Fibroblast of skin of left quadriceps (primary cell): Measurements from ENCODE around the gene OPHN1.
"Not testable (repeated sequence)": the region's sequence is repeated elsewhere in the genome, so short reads cannot be mapped to it uniquely, and the experiment has no call there.

Experiments
- DNase-seq, 2 experiments: peaks; one replicate each; pipeline ENCODE4 v3.0.0-alpha.2; 2013; ENCODE audit warnings: low read depth in 2 of 2

Gene OPHN1

DNA sequence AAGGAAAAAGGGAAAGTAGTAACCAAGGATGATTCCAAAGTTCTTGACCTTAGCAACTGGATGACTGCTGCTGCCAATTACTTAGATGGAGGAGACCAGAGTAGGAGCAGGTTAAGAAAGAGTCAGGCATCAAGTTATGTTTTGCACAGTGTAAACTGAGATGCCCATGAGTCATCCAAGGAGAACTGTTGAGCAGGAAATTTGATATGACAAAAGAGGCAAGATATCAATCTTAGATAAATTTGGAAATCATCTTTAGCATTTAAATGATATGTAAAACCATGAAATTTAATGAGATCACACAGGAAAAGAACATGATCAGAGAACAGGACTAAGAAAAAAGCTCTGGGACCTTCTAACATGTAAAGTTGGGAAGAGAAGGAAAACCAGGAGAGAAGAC lies 361.3 kb downstream of the OPHN1 start:
- DNase-seq, result no peak

DNA sequence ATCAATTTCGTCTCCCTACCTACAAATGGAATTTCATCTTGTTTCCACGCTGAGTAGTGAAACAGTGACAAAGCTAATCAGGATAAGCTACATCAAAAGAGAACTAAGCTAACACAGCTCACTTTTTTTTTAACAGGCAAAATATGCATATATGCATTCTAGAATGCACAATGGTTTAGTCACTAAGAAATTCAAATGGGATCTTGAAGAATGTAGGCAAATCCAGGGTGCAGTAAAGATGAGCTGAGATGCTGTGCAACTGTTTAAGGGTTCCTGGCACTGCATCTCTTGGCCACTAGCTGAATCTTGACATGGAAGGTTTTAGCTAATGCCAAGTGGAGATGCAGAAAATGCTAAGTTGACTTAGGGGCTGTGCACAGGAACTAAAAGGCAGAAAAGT lies 363.2 kb downstream of the OPHN1 start:
- not testable (repeated sequence) for DNase-seq

DNA sequence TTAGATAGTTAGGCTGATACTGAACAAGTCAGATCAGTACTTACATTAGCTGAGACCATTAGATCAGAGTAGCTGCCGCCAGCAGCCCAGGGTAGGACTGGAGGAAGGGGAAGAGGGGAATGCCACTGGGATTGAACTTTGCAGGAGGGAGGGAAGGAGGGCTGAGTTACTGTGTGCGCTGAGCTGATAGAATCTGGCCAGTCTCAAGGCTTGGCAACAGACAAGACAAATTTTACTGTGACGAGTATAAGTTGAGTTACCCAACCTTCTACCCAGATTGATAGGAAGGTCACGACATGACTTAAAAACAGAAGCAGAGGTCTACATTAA lies 372.1 kb downstream of the OPHN1 start:
- DNase-seq, result no peak

DNA sequence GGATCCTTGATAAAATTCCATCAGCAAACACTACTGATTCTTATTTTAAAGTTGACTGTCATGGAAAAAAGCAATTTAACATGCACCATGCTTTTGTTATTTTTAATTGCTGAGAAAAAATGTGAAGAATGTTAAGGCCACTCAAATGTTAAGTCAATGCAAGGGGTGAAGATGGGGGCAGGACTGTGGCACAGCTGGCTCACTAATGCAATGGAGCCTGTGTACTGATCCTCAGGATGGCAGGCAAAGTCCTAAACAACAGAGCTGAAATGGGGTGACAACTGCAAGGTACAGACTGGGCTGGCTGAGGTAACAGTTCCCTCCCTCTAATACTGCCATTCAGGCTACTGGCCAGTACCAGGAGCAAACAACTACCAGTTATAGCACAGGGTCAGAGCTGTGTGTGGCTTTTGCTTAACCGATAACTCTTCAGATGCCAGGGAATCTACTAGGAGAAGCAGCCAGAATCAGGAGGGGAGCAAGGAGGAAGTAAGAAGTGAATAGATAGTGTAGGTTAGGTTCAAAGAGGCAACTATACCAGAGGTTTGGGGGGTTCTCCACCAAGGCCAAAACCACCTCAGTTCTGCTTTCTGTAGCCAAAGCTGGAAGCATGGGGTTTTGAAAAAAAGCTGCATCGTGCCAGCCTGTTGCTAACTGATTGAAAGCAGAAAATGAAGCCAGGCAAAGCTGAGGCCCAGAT lies 372.6 kb downstream of the OPHN1 start:
- no peak for DNase-seq

DNA sequence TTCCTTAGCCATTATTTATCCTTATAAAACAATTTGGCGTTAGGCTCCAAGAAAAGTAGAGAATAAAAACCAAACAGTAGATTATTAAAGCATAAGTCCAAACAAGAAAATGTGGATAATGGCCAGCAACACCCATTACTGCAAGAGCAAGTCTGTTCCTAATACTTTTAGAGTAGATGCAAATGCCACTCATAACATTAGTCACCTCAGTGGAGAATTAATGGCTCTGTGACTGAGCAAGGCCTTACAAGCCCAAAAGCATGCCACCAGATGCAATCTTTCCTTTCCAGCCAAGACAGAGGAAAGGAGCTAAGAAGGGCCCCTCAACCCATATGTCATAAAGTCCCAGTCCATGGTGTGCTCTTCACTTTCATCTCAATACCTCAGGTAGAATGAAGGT lies 373.8 kb downstream of the OPHN1 start:
- DNase-seq, result no peak

DNA sequence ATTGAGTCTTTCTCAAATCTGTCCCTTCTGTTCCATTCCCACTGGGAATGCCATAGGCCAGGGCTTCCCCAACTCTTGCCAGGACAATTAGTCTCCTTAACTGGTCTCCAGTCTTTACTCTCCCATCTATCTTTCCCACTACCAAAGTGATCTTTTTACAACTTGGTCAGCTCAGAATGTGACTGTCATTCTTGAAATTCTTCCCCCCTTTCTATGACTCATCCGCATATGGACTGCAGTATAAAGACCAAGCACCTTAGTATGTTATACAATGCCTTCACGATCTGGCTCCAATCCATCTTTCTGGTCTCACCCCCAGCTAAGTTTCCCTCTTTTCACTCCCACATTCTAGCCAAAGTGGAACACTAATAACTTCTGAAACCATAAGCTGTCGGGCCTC lies 383.8 kb downstream of the OPHN1 start:
- no peak for DNase-seq

DNA sequence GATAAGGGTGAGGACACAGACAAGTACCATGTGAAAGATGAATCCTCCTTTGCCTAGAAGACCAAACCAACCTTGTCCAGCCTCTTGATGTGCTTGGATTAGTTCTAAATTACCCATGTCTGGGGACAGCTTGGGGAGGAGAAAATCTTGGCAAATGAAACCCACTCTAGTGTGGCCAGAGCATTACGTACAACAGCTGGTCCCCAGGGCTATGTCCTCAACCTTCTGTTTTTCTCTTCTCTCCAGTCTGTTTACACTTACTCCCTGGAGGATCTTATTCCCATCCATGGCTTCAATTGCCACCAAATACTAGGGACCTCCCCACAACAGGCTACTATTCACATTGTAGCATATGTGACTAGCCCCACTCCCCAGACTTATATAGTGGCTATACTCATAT lies 384.5 kb downstream of the OPHN1 start:
- no peak for DNase-seq

DNA sequence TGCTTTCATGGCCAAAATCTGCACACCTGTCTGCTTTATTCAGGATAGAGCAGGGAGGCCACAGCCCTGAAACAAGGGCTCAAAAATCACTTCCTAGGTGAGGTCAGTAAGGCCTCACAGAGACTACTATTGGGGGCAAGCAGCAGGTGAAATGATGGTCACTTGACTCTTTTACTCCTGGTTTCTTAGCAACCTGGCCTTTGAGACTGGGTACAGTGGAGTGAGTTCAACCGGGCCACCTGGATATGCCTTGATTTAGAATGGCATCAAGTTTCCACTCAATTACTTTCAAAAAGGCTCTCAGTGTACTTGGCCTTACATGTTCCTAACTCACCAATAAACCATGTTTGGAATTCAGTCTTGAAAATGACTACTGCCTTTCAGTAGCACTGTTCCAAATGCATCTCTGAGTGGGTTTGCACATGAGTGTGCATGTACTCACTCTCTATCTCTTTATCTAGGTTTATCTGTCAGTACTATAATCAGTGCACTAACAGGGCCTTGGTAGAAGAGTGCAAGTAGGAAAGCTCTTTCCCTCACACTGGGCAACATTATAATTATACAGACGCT lies 388.2 kb downstream of the OPHN1 start:
- DNase-seq, result no peak

DNA sequence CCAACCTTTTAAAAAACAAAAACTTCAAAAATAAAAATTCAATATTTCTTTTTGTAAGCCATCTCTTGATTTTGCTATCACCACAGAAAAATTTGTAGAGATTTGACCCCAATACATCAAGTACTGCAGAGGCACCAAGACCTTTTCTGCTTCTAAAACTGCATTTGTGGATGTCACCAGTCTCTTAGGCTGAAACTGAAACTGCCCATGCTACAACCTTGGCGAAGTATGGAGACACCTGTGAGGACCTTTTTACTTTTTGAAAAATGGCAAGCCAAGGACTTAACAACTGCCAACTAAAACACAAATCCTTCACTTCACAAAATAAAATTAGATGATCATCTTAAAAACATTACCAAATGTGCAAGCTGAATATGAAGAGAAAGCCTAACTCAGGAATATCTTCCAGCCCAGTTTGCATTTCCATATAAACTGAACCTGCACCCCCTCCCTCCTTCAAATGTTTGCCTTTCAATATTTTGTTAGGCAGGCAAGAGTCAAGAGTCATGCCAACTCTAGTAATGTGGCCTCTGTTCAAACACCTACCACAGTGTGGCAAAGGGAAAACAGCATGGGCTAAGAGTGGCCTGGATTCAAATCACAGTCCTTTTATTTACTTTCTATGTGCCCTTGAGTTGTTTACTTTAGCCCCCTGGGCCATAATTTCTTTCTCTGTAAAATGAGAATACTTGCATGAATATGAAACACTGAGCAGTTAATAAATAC lies 389.4 kb downstream of the OPHN1 start:
- no peak for DNase-seq

DNA sequence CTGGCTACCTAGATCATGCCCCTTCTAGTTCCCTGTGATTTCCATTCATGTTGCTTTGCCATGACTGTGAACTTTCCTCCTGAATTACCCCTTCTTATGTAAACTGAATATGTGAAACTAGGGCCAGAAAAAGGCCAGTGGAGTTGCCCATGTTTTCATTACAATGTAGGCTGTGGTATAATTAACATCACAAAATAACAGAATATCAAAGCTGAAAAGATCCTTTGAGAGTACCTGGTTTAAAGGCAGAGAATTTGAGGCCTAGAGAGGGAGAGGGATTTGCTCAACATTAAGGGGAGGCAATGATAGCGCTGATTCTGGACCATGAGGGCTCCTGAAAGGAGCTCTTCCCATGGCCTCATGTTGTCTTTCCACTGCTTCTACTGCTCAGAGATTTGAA lies 392.2 kb downstream of the OPHN1 start:
- no peak for DNase-seq

DNA sequence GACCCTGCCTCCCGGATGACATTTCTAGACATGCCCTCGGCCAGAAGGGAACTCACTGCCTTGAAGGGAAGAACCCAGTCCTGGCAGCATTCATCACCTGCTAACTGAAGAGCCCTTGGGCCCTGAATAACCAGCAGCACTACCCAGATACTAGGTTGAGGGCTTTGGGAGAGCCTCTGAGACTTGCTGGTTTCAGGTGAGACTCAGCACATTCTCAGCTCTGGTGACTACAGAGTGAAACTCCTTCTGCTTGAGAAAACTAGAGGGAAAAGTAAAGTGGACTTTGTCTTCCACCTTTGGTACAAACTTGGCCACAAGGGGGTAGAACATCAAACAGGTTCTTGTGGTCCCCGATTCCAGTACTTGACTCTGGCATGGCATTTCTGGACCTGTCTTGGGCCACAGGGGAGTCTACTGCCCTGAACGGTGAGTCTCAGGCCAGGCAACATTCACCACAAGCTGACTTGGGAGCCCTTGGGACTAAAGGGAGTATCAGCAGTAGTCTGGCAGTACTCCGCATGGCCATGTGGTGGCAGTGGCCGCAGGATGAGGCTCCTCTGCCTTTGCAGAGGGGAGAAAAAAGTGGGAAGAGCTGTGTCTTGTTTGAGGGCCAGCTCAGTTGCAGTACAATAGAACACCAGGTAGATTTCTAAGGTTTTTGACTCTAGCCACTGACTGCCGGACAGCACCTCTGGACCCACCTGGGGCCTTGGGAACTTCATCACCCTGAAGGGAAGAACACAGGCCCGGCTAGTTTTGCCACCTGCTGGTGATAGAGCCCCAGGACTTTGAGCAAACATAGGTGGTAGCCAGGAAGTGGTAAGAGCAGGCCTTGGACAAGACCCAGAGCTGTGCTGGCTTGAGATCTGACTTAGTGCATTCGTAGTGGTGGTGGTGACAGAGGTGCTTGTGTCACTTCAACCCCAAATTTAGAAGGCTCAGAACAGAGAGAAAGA lies 414.8 kb downstream of the OPHN1 start:
- no peak for DNase-seq

DNA sequence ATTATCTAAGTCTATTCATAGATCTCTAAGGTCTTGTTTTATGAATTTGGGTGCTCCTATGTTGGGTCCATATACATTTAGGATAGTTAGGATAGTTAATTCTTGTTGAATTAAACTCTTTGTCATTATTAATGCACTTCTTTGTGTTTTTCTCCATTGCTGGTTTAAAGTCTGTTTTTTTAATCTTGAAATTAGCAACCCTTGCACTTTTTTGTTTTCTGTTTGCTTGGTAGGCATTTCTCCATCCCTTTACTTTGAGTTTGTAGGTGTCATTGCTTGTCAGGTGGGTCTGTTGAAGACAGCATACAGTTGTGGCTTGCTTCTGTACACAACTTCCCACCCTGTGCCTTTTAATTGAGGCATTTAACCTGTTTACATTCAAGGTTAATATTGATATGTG lies 434.8 kb downstream of the OPHN1 start:
- no peak for DNase-seq
